WTC11 (cell line): Measurements from ENCODE around the gene RNF40. TPM values are rescaled to one million over a fixed set of nuclear protein-coding genes. Genes with fewer than 3 reads are reported as not detected.

Source experiments
- CREB1 ChIP-seq: sonication (generic); formaldehyde crosslinking; IDR thresholded peaks from 2 replicates; pipeline ENCODE4 v1.8.0; 2023; ENCODE audit warnings: mild to moderate bottlenecking, missing genetic modification reagents
- ETV6 ChIP-seq: sonication (generic); formaldehyde crosslinking; IDR thresholded peaks from 2 replicates; pipeline ENCODE4 v1.8.1; 2022; ENCODE audit warnings: mild to moderate bottlenecking, missing genetic modification reagents
- FOXK1 ChIP-seq: sonication (generic); formaldehyde crosslinking; IDR thresholded peaks from 2 replicates; pipeline ENCODE4 v1.8.0; 2022; ENCODE audit warnings: mild to moderate bottlenecking, moderate library complexity, missing genetic modification reagents
- FOXP1 ChIP-seq: sonication (generic); formaldehyde crosslinking; IDR thresholded peaks from 2 replicates; pipeline ENCODE4 v1.8.0; 2022; ENCODE audit warnings: missing genetic modification reagents, mild to moderate bottlenecking, moderate library complexity, borderline replicate concordance
- GABPB1 ChIP-seq: sonication (generic); formaldehyde crosslinking; IDR thresholded peaks from 2 replicates; pipeline ENCODE4 v1.8.1; 2023; ENCODE audit warnings: mild to moderate bottlenecking, missing genetic modification reagents
- GRHL2 ChIP-seq: fragments of 250-450 bp; sonication (Bioruptor Pico); IDR thresholded peaks from 2 replicates; pipeline ENCODE4 v1.8.0; 2022; ENCODE audit warnings: mild to moderate bottlenecking, moderate library complexity; ENCODE audit not compliant: insufficient replicate concordance, severe bottlenecking
- IRF2 ChIP-seq: sonication (generic); formaldehyde crosslinking; IDR thresholded peaks from 2 replicates; pipeline ENCODE4 v1.8.0; 2022; ENCODE audit warnings: low read depth, missing genetic modification reagents, borderline replicate concordance
- KAT7 ChIP-seq: sonication (generic); formaldehyde crosslinking; IDR thresholded peaks from 2 replicates; pipeline ENCODE4 v1.8.1; 2023; ENCODE audit warnings: missing genetic modification reagents, mild to moderate bottlenecking, borderline replicate concordance
- MYBL2 ChIP-seq: sonication (generic); formaldehyde crosslinking; IDR thresholded peaks from 2 replicates; pipeline ENCODE4 v1.8.1; 2023; ENCODE audit warnings: mild to moderate bottlenecking, moderate library complexity, missing genetic modification reagents
- NR2C2 ChIP-seq: sonication (generic); formaldehyde crosslinking; IDR thresholded peaks from 2 replicates; pipeline ENCODE4 v1.8.0; 2022; ENCODE audit warnings: mild to moderate bottlenecking, missing genetic modification reagents
- OVOL2 ChIP-seq: fragments of 250-450 bp; sonication (Bioruptor Pico); IDR thresholded peaks from 2 replicates; pipeline ENCODE4 v1.9.0; 2021; ENCODE audit warnings: mild to moderate bottlenecking, borderline replicate concordance
- SP1 ChIP-seq: sonication (generic); formaldehyde crosslinking; conservative IDR thresholded peaks from 2 replicates; pipeline ENCODE4 v1.8.1; 2022; ENCODE audit warnings: missing genetic modification reagents
- ZNF138 ChIP-seq: sonication (generic); formaldehyde crosslinking; conservative IDR thresholded peaks from 2 replicates; pipeline ENCODE4 v1.8.1; 2022; ENCODE audit warnings: mild to moderate bottlenecking, moderate library complexity, missing genetic modification reagents
- ZNF232 ChIP-seq: sonication (generic); formaldehyde crosslinking; IDR thresholded peaks from 2 replicates; pipeline ENCODE4 v1.8.0; 2022; ENCODE audit warnings: mild to moderate bottlenecking, missing genetic modification reagents
- ZNF317 ChIP-seq: sonication (generic); formaldehyde crosslinking; IDR thresholded peaks from 2 replicates; pipeline ENCODE4 v1.8.1; 2023; ENCODE audit warnings: low read depth, mild to moderate bottlenecking, moderate library complexity, missing genetic modification reagents, borderline replicate concordance
- ZNF671 ChIP-seq: fragments of 250-450 bp; sonication (Bioruptor Pico); IDR thresholded peaks from 2 replicates; pipeline ENCODE4 v1.8.0; 2021; ENCODE audit warnings: mild to moderate bottlenecking
- total RNA-seq: library from RNA; stranded (reverse); gene quantifications from 3 replicates; pipeline ENCODE4 v1.2.3, GENCODE V29; 2021
- TF ChIP-seq, protein P1 (sequence below): sonication (generic); formaldehyde crosslinking; IDR thresholded peaks from 2 replicates; pipeline ENCODE4 v1.8.0; 2022; ENCODE audit warnings: missing genetic modification reagents
- TF ChIP-seq, protein P2 (sequence below): fragments of 250-450 bp; sonication (Bioruptor Pico); IDR thresholded peaks from 2 replicates; pipeline ENCODE4 v1.9.0; 2021; ENCODE audit warnings: mild to moderate bottlenecking
- TF ChIP-seq, protein P3 (sequence below): fragments of 250-450 bp; sonication (Bioruptor Pico); conservative IDR thresholded peaks from 2 replicates; pipeline ENCODE4 v1.9.0; 2021; ENCODE audit warnings: mild to moderate bottlenecking
- TF ChIP-seq, protein P4 (sequence below): sonication (generic); formaldehyde crosslinking; IDR thresholded peaks from 2 replicates; pipeline ENCODE4 v1.8.1; 2022; ENCODE audit warnings: mild to moderate bottlenecking, moderate library complexity, missing genetic modification reagents
- TF ChIP-seq, protein P5 (sequence below): fragments of 250-450 bp; sonication (Bioruptor Pico); IDR thresholded peaks from 2 replicates; pipeline ENCODE4 v1.9.0; 2021; ENCODE audit warnings: moderate library complexity, mild to moderate bottlenecking, inconsistent platforms, borderline replicate concordance
- TF ChIP-seq, protein P6 (sequence below): sonication (generic); formaldehyde crosslinking; IDR thresholded peaks from 2 replicates; pipeline ENCODE4 v1.8.1; 2023; ENCODE audit warnings: mild to moderate bottlenecking, missing genetic modification reagents, moderate library complexity
- TF ChIP-seq, protein P7 (sequence below): sonication (generic); formaldehyde crosslinking; IDR thresholded peaks from 2 replicates; pipeline ENCODE4 v1.8.0; 2022; ENCODE audit warnings: mild to moderate bottlenecking, missing genetic modification reagents
- TF ChIP-seq, protein P8 (sequence below): sonication (generic); formaldehyde crosslinking; IDR thresholded peaks from 2 replicates; pipeline ENCODE4 v1.8.0; 2022; ENCODE audit warnings: mild to moderate bottlenecking, missing genetic modification reagents
- TF ChIP-seq, protein P9 (sequence below): sonication (generic); formaldehyde crosslinking; IDR thresholded peaks from 2 replicates; pipeline ENCODE4 v1.8.0; 2022; ENCODE audit warnings: mild to moderate bottlenecking, missing genetic modification reagents
- TF ChIP-seq, protein P10 (sequence below): sonication (generic); formaldehyde crosslinking; IDR thresholded peaks from 2 replicates; pipeline ENCODE4 v1.8.1; 2022; ENCODE audit warnings: mild to moderate bottlenecking, missing genetic modification reagents, moderate library complexity, borderline replicate concordance

RNF40 gene
- total RNA-seq, 1 experiment from 2014 or later, result 77.1 TPM

DNA sequence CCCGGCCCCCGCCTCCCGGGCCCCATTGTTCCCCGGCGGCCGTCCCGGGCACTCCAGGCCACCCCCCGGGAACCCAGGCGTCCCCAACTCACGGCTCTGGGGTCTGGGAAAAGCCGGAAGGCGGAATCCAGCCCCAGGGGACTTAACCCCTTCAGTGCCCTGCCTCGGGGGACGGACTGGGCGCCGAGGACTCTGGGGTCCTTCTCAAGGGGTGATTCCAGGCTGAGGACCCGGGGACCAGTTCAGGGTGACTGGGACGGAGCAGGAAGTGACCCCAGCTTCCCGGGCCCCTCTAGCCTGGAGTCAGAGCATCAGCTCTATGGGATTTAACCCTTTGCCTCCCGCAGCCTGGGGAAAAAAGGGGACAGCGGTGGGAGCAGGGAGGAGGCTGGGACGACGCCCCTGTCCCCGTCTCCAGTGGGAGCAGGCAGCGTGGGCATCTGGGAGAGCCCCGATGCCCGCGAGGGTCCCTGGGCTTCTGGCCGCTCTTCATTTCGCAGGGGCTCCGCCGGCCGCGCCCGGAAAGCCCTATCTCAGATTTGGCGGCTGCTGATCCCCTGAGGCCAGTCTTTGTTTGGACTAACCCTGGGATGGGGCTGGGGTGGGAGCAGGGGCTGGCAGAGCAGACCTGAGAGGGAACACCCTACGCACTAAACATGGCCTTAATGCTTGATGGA, 25.0 kb downstream of the RNF40 start, which contains the start of gene ZNF629 (continued):
- TF ChIP-seq, protein P1, sequence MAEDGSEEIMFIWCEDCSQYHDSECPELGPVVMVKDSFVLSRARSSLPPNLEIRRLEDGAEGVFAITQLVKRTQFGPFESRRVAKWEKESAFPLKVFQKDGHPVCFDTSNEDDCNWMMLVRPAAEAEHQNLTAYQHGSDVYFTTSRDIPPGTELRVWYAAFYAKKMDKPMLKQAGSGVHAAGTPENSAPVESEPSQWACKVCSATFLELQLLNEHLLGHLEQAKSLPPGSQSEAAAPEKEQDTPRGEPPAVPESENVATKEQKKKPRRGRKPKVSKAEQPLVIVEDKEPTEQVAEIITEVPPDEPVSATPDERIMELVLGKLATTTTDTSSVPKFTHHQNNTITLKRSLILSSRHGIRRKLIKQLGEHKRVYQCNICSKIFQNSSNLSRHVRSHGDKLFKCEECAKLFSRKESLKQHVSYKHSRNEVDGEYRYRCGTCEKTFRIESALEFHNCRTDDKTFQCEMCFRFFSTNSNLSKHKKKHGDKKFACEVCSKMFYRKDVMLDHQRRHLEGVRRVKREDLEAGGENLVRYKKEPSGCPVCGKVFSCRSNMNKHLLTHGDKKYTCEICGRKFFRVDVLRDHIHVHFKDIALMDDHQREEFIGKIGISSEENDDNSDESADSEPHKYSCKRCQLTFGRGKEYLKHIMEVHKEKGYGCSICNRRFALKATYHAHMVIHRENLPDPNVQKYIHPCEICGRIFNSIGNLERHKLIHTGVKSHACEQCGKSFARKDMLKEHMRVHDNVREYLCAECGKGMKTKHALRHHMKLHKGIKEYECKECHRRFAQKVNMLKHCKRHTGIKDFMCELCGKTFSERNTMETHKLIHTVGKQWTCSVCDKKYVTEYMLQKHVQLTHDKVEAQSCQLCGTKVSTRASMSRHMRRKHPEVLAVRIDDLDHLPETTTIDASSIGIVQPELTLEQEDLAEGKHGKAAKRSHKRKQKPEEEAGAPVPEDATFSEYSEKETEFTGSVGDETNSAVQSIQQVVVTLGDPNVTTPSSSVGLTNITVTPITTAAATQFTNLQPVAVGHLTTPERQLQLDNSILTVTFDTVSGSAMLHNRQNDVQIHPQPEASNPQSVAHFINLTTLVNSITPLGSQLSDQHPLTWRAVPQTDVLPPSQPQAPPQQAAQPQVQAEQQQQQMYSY (CRISPR knock-in tag), result peak; percentile 45; the same call in 1 of the 2 replicates
- TF ChIP-seq, protein P2, sequence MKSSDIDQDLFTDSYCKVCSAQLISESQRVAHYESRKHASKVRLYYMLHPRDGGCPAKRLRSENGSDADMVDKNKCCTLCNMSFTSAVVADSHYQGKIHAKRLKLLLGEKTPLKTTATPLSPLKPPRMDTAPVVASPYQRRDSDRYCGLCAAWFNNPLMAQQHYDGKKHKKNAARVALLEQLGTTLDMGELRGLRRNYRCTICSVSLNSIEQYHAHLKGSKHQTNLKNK, result no peak
- TF ChIP-seq, protein P3, sequence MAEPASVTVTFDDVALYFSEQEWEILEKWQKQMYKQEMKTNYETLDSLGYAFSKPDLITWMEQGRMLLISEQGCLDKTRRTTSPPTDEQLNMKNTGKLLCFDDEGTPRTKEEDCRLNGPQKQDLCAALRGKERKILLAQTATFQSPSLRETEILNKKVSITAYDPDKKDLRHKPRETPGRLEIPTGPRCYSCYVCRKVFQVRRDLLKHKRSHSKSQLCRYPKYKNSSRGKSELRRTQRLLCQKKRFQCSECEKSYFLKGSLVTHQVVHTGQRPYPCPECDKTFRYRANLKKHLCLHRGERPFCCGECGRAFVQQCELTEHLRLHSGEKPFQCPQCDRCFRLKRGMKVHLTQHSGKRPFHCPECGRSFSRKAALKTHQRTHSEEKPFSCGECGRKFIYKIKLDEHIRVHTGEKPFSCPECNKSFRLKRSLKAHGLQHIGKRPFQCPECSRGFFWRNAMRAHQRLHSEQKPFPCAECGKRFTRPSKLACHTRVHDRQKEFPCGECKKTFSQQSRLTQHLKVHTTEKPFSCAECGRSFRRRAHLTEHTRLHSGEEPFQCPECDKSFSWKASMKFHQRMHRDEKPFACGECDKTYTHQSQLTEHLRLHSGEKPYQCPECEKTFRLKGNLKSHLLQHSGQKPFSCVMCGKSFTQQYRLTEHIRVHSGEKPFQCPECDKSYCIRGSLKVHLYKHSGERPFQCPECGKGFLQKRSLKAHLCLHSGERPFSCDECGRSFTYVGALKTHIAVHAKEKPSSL (CRISPR knock-in tag), result no peak
- TF ChIP-seq, protein P4, sequence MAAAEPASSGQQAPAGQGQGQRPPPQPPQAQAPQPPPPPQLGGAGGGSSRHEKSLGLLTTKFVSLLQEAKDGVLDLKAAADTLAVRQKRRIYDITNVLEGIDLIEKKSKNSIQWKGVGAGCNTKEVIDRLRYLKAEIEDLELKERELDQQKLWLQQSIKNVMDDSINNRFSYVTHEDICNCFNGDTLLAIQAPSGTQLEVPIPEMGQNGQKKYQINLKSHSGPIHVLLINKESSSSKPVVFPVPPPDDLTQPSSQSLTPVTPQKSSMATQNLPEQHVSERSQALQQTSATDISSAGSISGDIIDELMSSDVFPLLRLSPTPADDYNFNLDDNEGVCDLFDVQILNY (CRISPR knock-in tag), result peak; percentile 68; the same call in 1 of the 2 replicates
- peak; percentile 62; the same call in 1 of the 2 replicates for TF ChIP-seq ETV6
- no peak for TF ChIP-seq MYBL2 (CRISPR knock-in tag)
- TF ChIP-seq, protein P5, sequence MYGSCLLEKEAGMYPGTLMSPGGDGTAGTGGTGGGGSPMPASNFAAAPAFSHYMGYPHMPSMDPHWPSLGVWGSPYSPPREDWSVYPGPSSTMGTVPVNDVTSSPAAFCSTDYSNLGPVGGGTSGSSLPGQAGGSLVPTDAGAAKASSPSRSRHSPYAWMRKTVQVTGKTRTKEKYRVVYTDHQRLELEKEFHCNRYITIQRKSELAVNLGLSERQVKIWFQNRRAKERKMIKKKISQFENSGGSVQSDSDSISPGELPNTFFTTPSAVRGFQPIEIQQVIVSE (CRISPR knock-in tag), result no peak
- TF ChIP-seq ZNF138 (CRISPR knock-in tag), result no peak
- TF ChIP-seq FOXK1, result peak; percentile 47; the same call in 1 of the 2 replicates
- TF ChIP-seq, protein P6, sequence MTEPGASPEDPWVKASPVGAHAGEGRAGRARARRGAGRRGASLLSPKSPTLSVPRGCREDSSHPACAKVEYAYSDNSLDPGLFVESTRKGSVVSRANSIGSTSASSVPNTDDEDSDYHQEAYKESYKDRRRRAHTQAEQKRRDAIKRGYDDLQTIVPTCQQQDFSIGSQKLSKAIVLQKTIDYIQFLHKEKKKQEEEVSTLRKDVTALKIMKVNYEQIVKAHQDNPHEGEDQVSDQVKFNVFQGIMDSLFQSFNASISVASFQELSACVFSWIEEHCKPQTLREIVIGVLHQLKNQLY (CRISPR knock-in tag), result no peak
- 0 out of 2 replicates have a peak, but pooled peaks have one; percentile 39 for TF ChIP-seq ZNF232 (CRISPR knock-in tag)
- TF ChIP-seq, protein P7, sequence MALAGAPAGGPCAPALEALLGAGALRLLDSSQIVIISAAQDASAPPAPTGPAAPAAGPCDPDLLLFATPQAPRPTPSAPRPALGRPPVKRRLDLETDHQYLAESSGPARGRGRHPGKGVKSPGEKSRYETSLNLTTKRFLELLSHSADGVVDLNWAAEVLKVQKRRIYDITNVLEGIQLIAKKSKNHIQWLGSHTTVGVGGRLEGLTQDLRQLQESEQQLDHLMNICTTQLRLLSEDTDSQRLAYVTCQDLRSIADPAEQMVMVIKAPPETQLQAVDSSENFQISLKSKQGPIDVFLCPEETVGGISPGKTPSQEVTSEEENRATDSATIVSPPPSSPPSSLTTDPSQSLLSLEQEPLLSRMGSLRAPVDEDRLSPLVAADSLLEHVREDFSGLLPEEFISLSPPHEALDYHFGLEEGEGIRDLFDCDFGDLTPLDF (CRISPR knock-in tag), result 0 out of 2 replicates have a peak, but pooled peaks have one; percentile 22
- TF ChIP-seq OVOL2 (CRISPR knock-in tag), result no peak
- TF ChIP-seq ZNF317 (CRISPR knock-in tag), result no peak
- no peak for TF ChIP-seq IRF2 (CRISPR knock-in tag)
- no peak for TF ChIP-seq NR2C2
- peak; percentile 85 for TF ChIP-seq KAT7 (CRISPR knock-in tag)
- TF ChIP-seq GABPB1 (CRISPR knock-in tag), result peak; percentile 82
- TF ChIP-seq FOXP1 (CRISPR knock-in tag), result 0 out of 2 replicates have a peak, but pooled peaks have one; percentile 44
- no peak for TF ChIP-seq GRHL2
- TF ChIP-seq, protein P8, sequence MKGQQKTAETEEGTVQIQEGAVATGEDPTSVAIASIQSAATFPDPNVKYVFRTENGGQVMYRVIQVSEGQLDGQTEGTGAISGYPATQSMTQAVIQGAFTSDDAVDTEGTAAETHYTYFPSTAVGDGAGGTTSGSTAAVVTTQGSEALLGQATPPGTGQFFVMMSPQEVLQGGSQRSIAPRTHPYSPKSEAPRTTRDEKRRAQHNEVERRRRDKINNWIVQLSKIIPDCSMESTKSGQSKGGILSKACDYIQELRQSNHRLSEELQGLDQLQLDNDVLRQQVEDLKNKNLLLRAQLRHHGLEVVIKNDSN (CRISPR knock-in tag), result peak; percentile 31; the same call in 1 of the 2 replicates
- TF ChIP-seq CREB1 (CRISPR knock-in tag), result no peak
- peak; percentile 46; the same call in 1 of the 2 replicates for TF ChIP-seq SP1 (CRISPR knock-in tag)
- TF ChIP-seq ZNF671, result no peak
- TF ChIP-seq, protein P9, sequence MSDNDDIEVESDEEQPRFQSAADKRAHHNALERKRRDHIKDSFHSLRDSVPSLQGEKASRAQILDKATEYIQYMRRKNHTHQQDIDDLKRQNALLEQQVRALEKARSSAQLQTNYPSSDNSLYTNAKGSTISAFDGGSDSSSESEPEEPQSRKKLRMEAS (CRISPR knock-in tag), result no peak
- TF ChIP-seq, protein P10, sequence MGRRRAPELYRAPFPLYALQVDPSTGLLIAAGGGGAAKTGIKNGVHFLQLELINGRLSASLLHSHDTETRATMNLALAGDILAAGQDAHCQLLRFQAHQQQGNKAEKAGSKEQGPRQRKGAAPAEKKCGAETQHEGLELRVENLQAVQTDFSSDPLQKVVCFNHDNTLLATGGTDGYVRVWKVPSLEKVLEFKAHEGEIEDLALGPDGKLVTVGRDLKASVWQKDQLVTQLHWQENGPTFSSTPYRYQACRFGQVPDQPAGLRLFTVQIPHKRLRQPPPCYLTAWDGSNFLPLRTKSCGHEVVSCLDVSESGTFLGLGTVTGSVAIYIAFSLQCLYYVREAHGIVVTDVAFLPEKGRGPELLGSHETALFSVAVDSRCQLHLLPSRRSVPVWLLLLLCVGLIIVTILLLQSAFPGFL (CRISPR knock-in tag), result no peak
